ENCODE data around the gene ETHE1. TPM values are rescaled to one million over a fixed set of nuclear protein-coding genes. Genes with fewer than 3 reads are reported as not detected.

ETHE1 gene
- total RNA-seq, 4 donors from 2014 or later = 66.6 to 126 (median 98.5) TPM

DNA sequence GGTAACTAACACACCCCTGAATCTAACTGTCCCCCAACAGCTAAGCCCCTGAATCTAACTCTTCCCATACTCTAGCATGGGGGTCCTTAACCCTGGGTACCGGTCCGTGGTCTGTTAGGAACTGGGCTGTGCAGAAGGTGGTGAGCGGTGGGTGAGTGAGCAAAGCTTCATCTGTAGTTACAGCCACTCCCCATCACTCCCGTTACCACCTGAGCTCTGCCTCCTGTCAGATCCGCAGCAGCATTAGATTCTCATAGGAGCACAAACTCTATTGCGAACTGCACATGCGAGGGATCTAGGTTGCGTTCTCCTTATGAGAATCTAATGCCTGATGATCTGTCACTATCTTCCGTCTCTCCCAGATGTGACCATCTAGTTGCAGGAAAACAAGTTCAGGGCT lies 16.3 kb downstream of the ETHE1 start:
- no peaks in the 10 kb centered on the region for H3K27me3 ChIP-seq
- WGBS, 2 donors = 92 to 99% methylated on average over 5 to 9 of the region's 9 CpGs
- no peak for DNase-seq
- peaks cover 12 to 64% (median 13%) of the 10 kb centered on the region in 3 donors for H3K36me3 ChIP-seq
- H3K4me1 ChIP-seq = peaks cover 0 to 14% (median 4%) of the 10 kb centered on the region in 3 donors
- no peak overlapping the region for H3K4me3 ChIP-seq
- intact Hi-C loops (cut with DNase I) = no loop called here
- no peaks in the 10 kb centered on the region for H3K9me3 ChIP-seq
- TF ChIP-seq POLR2A (IDR thresholded peaks at IDR 0.05) = no peak
- no peak overlapping the region for H3K27ac ChIP-seq

- Histone ChIP-seq H3K9me3 (no peaks in the 10 kb centered on the region), H3K36me3 (peaks cover 12 to 52% (median 13%) of the 10 kb centered on the region in 3 donors), H3K4me3 (no peak overlapping the region), H3K27me3 (no peaks in the 10 kb centered on the region), H3K27ac (no peak overlapping the region), H3K4me1 (peaks cover 8 to 27% (median 10%) of the 10 kb centered on the region in 3 donors)
- 83% methylated on average over 2 of the region's 2 CpGs; no CpG with 5 or more reads in 1 of the 2 donors for WGBS, 2 donors
- intact Hi-C loops (cut with DNase I) = no loop called here
- DNase-seq = no peak
- TF ChIP-seq, protein P1, sequence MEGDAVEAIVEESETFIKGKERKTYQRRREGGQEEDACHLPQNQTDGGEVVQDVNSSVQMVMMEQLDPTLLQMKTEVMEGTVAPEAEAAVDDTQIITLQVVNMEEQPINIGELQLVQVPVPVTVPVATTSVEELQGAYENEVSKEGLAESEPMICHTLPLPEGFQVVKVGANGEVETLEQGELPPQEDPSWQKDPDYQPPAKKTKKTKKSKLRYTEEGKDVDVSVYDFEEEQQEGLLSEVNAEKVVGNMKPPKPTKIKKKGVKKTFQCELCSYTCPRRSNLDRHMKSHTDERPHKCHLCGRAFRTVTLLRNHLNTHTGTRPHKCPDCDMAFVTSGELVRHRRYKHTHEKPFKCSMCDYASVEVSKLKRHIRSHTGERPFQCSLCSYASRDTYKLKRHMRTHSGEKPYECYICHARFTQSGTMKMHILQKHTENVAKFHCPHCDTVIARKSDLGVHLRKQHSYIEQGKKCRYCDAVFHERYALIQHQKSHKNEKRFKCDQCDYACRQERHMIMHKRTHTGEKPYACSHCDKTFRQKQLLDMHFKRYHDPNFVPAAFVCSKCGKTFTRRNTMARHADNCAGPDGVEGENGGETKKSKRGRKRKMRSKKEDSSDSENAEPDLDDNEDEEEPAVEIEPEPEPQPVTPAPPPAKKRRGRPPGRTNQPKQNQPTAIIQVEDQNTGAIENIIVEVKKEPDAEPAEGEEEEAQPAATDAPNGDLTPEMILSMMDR (IDR thresholded peaks at IDR 0.05) = no peak
- no peak for TF ChIP-seq POLR2A (IDR thresholded peaks at IDR 0.05)
Observed at GRCh38 chr19:43507880-43508279, 19.1 kb downstream of the ETHE1 start.

DNA sequence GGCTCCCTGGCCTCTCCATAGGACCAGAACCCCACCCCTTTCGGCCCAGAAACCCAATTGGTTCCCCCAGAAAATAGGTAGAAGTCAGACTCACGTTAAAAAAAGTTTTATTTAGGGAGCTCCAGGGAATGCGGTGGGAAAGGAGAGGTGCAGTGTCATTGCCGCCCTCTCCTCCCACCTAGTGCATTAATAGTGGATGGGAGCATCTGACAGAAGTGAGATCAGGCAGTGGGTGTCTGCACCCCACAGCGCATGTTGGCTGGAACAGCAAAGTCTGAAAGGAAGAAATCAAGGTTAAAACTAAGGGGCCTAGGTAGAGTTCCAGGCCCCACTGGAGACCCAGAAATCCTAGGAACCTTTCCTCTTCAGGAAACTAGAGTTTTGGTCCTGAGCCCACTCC lies 20.4 kb downstream of the ETHE1 start:
- no peaks in the 10 kb centered on the region for H3K9me3 ChIP-seq
- H3K27ac ChIP-seq = no peak overlapping the region
- TF ChIP-seq POLR2A (IDR thresholded peaks at IDR 0.05) = no peak
- peaks cover 13 to 33% (median 22%) of the 10 kb centered on the region in 3 donors for H3K4me1 ChIP-seq
- H3K36me3 ChIP-seq = peaks cover 12 to 59% (median 13%) of the 10 kb centered on the region in 3 donors
- H3K4me3 ChIP-seq = no peak overlapping the region
- DNase-seq = no peak
- WGBS, 2 donors = 85 to 86% methylated on average over 5 of the region's 5 CpGs
- intact Hi-C loops (cut with DNase I) = no loop called here
- H3K27me3 ChIP-seq = no peaks in the 10 kb centered on the region

DNA sequence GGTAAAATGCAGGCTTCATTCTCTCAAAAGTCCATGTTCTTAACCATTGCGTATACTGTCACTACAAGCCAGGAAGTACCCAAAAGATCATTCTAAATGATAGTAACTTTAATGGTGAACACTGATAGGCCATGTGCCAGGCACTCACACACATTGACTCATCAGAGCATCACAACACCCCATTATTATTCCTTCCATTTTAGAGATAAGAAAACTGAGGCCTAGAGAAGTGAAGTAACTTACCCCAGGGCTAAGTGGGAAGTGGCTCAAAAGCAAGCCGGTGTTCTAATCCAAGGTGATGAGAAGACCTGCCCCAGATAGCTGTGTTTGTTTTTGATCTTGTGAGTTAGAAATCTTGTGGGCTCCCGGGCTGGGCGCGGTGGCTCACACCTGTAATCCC lies 21.1 kb downstream of the ETHE1 start:
- Histone ChIP-seq H3K27ac (peak overlapping the region in 1 of 4 donors; percentile 92), H3K27me3 (no peaks in the 10 kb centered on the region), H3K4me3 (no peak overlapping the region), H3K9me3 (no peaks in the 10 kb centered on the region), H3K36me3 (peaks cover 9 to 60% (median 12%) of the 10 kb centered on the region in 3 donors), H3K4me1 (peaks cover 13 to 38% (median 24%) of the 10 kb centered on the region in 3 donors)
- TF ChIP-seq POLR2A (IDR thresholded peaks at IDR 0.05) = no peak
- TF ChIP-seq, protein P1 (IDR thresholded peaks at IDR 0.05) = no peak
- no peak for DNase-seq
- intact Hi-C loops (cut with DNase I) = no loop called here
- WGBS, 2 donors = 89% methylated on average over 3 to 5 of the region's 5 CpGs

DNA sequence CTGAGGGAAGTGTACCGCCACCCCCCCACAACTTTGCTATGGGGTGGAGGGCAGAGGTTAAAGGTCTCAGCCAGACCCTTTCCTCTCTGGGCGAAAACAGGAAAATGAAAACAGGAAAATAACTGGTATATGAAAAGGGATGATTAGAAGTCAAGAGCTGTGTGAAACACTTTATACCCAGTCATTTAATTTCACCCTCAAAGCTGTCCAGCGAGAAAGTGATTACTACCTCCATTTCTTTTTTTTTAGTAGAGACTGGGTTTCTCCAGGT lies 21.9 kb downstream of the ETHE1 start:
- intact Hi-C loops (cut with DNase I) = no loop called here

GRCh38 chr19:43504426-43505185 lies 22.4 kb downstream of the ETHE1 start, which contains the start of gene PHLDB3:
Gene PHLDB3, minus strand, starts transcription at chr19:43504746. Its CDS starts 628 bp downstream, at chr19:43504118.
- DNase-seq = no peak
- Histone ChIP-seq H3K9me3 (no peaks in the 10 kb centered on the region), H3K36me3 (peaks cover 0 to 61% (median 12%) of the 10 kb centered on the region in 3 donors), H3K4me1 (peaks cover 13 to 38% (median 24%) of the 10 kb centered on the region in 3 donors), H3K27ac (peak within 1 kb of the TSS; percentile 87 to 96 (median 92)), H3K4me3 (peak within 1 kb of the TSS; percentile 57 to 93 (median 80)), H3K27me3 (no peaks in the 10 kb centered on the region)
- intact Hi-C loops (cut with DNase I) = no loop called here
- 2% methylated on average over 9 to 10 of the region's 42 CpGs for WGBS, 2 donors
- no peak for TF ChIP-seq POLR2A (IDR thresholded peaks at IDR 0.05)
- TF ChIP-seq, protein P1 (IDR thresholded peaks at IDR 0.05) = peak in 2 of 6 experiments; percentile 1 to 5

More for the DNA sequence above, 21.9 kb downstream of the ETHE1 start:
- no peak for DNase-seq
- H3K4me1 ChIP-seq = peaks cover 13 to 38% (median 24%) of the 10 kb centered on the region in 3 donors
- 61 to 76% methylated on average over 3 of the region's 3 CpGs for WGBS, 2 donors
- peaks cover 3 to 61% (median 12%) of the 10 kb centered on the region in 3 donors for H3K36me3 ChIP-seq
- no peaks in the 10 kb centered on the region for H3K9me3 ChIP-seq
- no peaks in the 10 kb centered on the region for H3K27me3 ChIP-seq
- peak overlapping the region; percentile 87 to 96 (median 92) for H3K27ac ChIP-seq
- peak overlapping the region in 2 of 4 donors; percentile 69 to 93 for H3K4me3 ChIP-seq
- TF ChIP-seq POLR2A (IDR thresholded peaks at IDR 0.05) = no peak
- TF ChIP-seq, protein P1 (IDR thresholded peaks at IDR 0.05) = no peak
